Endodermal cell (in vitro differentiated cells): ENCODE data around the gene BCOR. TPM values are rescaled to one million over a fixed set of nuclear protein-coding genes. Genes with fewer than 3 reads are reported as not detected.

Experiments used
- DNase-seq: peaks from one replicate; pipeline ENCODE4 v3.0.0-alpha.2; 2017
- H3K27ac ChIP-seq: 2 replicates; pipeline ENCODE4 v1.5.1; 2013; ENCODE audit warnings: mild to moderate bottlenecking, low read depth, low read length, moderate library complexity
- H3K27me3 ChIP-seq: 2 replicates; pipeline ENCODE4 v1.6.1; 2013; ENCODE audit warnings: mild to moderate bottlenecking, low read length, moderate library complexity; ENCODE audit not compliant: insufficient read depth, control insufficient read depth, poor library complexity, severe bottlenecking
- H3K36me3 ChIP-seq: 2 replicates; pipeline ENCODE4 v1.7.0; 2013; ENCODE audit warnings: mild to moderate bottlenecking, low read length, moderate library complexity; ENCODE audit not compliant: control insufficient read depth, insufficient read depth
- H3K4me1 ChIP-seq: one replicate; pipeline ENCODE4 v1.7.0; 2013; ENCODE audit warnings: low read length; ENCODE audit not compliant: control insufficient read depth, insufficient read depth
- H3K4me3 ChIP-seq: 2 replicates; pipeline ENCODE4 v1.5.1; 2013; ENCODE audit warnings: mild to moderate bottlenecking, low read length, moderate library complexity
- H3K9ac ChIP-seq: 2 replicates; pipeline ENCODE4 v1.6.1; 2013; ENCODE audit warnings: mild to moderate bottlenecking, low read length, moderate library complexity; ENCODE audit not compliant: poor library complexity, severe bottlenecking; ENCODE audit errors: extremely low read depth
- H3K9me3 ChIP-seq: 2 replicates; pipeline ENCODE4 v1.6.1; 2013; ENCODE audit warnings: mild to moderate bottlenecking, low read length, moderate library complexity; ENCODE audit not compliant: control insufficient read depth
- H3K27ac Mint-ChIP-seq: 2 replicates; pipeline ENCODE4 v1.8.0; 2020; ENCODE audit warnings: mixed read lengths
- H3K27me3 Mint-ChIP-seq: 2 replicates; pipeline ENCODE4 v1.8.0; 2021; ENCODE audit warnings: mild to moderate bottlenecking, mixed read lengths; ENCODE audit not compliant: insufficient read depth
- H3K36me3 Mint-ChIP-seq: 2 replicates; pipeline ENCODE4 v1.8.0; 2020; ENCODE audit warnings: low read depth, mixed read lengths
- H3K4me1 Mint-ChIP-seq: 2 replicates; pipeline ENCODE4 v1.8.0; 2020; ENCODE audit warnings: mixed read lengths
- H3K4me3 Mint-ChIP-seq: 2 replicates; pipeline ENCODE4 v1.8.0; 2020; ENCODE audit warnings: mild to moderate bottlenecking, moderate library complexity, mixed read lengths
- H3K9me3 Mint-ChIP-seq: 2 replicates; pipeline ENCODE4 v1.8.0; 2020; ENCODE audit warnings: mild to moderate bottlenecking, mixed read lengths
- CTCF ChIP-seq: fragments of 200-600 bp; sonication (generic); conservative IDR thresholded peaks from 2 replicates; pipeline ENCODE4 v1.5.0; 2021; ENCODE audit warnings: antibody characterized with exemption, mild to moderate bottlenecking
- WGBS, 2 experiments: methylation state at CpG; one replicate each; pipeline versions ENCODE4 v1.1.5 to v1.1.7; 2013; ENCODE audit warnings: missing lambda C conversion rate in 2 of 2, mixed read lengths in 1 of 2; ENCODE audit not compliant: insufficient coverage in 1 of 2, insufficient read length in 1 of 2; 5-methylcytosine and 5-hydroxymethylcytosine counted together
- total RNA-seq, 2 donors: library from RNA; stranded (reverse); fragmentation: NEBNext Ultra II Directional in 1 of 2; extraction: Animal tissue kit (Norgen Biotek cat#: 25700) in 1 of 2; gene quantifications; 2 replicates in 1 of 2; 3 replicates in 1 of 2; pipeline ENCODE4 v1.2.1, GENCODE V29; 2021

The BCOR gene
- total RNA-seq, 2 donors from 2014 or later, result 31.3 to 37.9 TPM

GRCh38 chrX:40090961-40091360, 6.8 kb downstream of the BCOR start:
- peak; percentile 74 for DNase-seq
- no peaks in the 10 kb centered on the region for H3K9me3 ChIP-seq
- Mint-ChIP-seq H3K36me3 (peaks cover 2% of the 10 kb centered on the region), H3K4me3 (peak overlapping the region; percentile 74), H3K27me3 (peaks cover 80% of the 10 kb centered on the region), H3K27ac (peak overlapping the region; percentile 89), H3K4me1 (peaks cover 67% of the 10 kb centered on the region), H3K9me3 (peaks cover 9% of the 10 kb centered on the region)
- no peak for TF ChIP-seq CTCF
- no peaks in the 10 kb centered on the region for H3K36me3 ChIP-seq
- no peak overlapping the region for H3K27ac ChIP-seq
- H3K4me1 ChIP-seq, result peaks cover 6% of the 10 kb centered on the region
- no peaks in the 10 kb centered on the region for H3K27me3 ChIP-seq
- H3K9ac ChIP-seq, result no peak overlapping the region
- H3K4me3 ChIP-seq, result peak overlapping the region; percentile 43
- WGBS, 2 experiments, result 22% methylated on average over 7 of the region's 7 CpGs; no CpG with 5 or more reads in 1 of the 2 experiments

- Histone ChIP-seq H3K4me1 (peaks cover 6% of the 10 kb centered on the region), H3K9ac (no peak overlapping the region), H3K36me3 (no peaks in the 10 kb centered on the region), H3K27me3 (no peaks in the 10 kb centered on the region), H3K27ac (no peak overlapping the region), H3K9me3 (no peaks in the 10 kb centered on the region), H3K4me3 (peak overlapping the region; percentile 43)
- peaks cover 2% of the 10 kb centered on the region for H3K36me3 Mint-ChIP-seq
- no peak overlapping the region for H3K27ac Mint-ChIP-seq
- H3K27me3 Mint-ChIP-seq, result peaks cover 84% of the 10 kb centered on the region
- H3K4me1 Mint-ChIP-seq, result peaks cover 68% of the 10 kb centered on the region
- no peak for TF ChIP-seq CTCF
- H3K4me3 Mint-ChIP-seq, result peak overlapping the region; percentile 74
- 5% methylated on average over 59 of the region's 63 CpGs; no CpG with 5 or more reads in 1 of the 2 experiments for WGBS, 2 experiments
- peak; percentile 86 for DNase-seq
- peaks cover 7% of the 10 kb centered on the region for H3K9me3 Mint-ChIP-seq
Measured at GRCh38 chrX:40090050-40090804, 7.5 kb downstream of the BCOR start.

- Mint-ChIP-seq H3K27ac (no peak overlapping the region), H3K36me3 (peaks cover 2% of the 10 kb centered on the region), H3K27me3 (peaks cover 86% of the 10 kb centered on the region), H3K4me3 (peak overlapping the region; percentile 74), H3K9me3 (peaks cover 9% of the 10 kb centered on the region), H3K4me1 (peaks cover 74% of the 10 kb centered on the region)
- Histone ChIP-seq H3K36me3 (no peaks in the 10 kb centered on the region), H3K9me3 (no peaks in the 10 kb centered on the region), H3K9ac (no peak overlapping the region), H3K4me3 (no peak overlapping the region), H3K4me1 (peaks cover 11% of the 10 kb centered on the region), H3K27ac (no peak overlapping the region), H3K27me3 (no peaks in the 10 kb centered on the region)
- WGBS, 2 experiments, result 48% methylated on average over 7 of the region's 9 CpGs; no CpG with 5 or more reads in 1 of the 2 experiments
- TF ChIP-seq CTCF, result no peak
- DNase-seq, result peak; percentile 63
Measured at GRCh38 chrX:40088803-40089540, 8.8 kb downstream of the BCOR start.
